KG1 (cell line): ENCODE data around the gene DARS1.
A peak's percentile ranks its signal among the peaks of the same experiment; 100 is the strongest.

Source experiments
- DNase-seq: peaks from one replicate; lab custom pipeline; 2025; lab: John Stamatoyannopoulos, UW

DARS1 gene

GRCh38 chr2:136015699-136016098, 30.3 kb upstream of the DARS1 start:
- no peak for DNase-seq

- DNase-seq = no peak
Measured at GRCh38 chr2:136014411-136014810, 29.0 kb upstream of the DARS1 start.

- DNase-seq = no peak
Measured at GRCh38 chr2:136013955-136014354, 28.5 kb upstream of the DARS1 start.

GRCh38 chr2:136013136-136013685, 27.8 kb upstream of the DARS1 start:
- no peak for DNase-seq

GRCh38 chr2:136012315-136012714, 26.9 kb upstream of the DARS1 start:
- DNase-seq = no peak

GRCh38 chr2:136010126-136010525, 24.7 kb upstream of the DARS1 start:
- DNase-seq = no peak

- peak; percentile 59 for DNase-seq
Measured at GRCh38 chr2:136008205-136008865, 22.9 kb upstream of the DARS1 start.

- no peak for DNase-seq
Measured at GRCh38 chr2:136006658-136007057, 21.2 kb upstream of the DARS1 start.

- DNase-seq = peak; percentile 19
Measured at GRCh38 chr2:136005462-136006196, 20.2 kb upstream of the DARS1 start.

GRCh38 chr2:136004965-136005364, 19.5 kb upstream of the DARS1 start:
- DNase-seq = no peak

GRCh38 chr2:136001131-136001530, 15.7 kb upstream of the DARS1 start:
- no peak for DNase-seq

- DNase-seq = no peak
Measured at GRCh38 chr2:136000502-136000901, 15.1 kb upstream of the DARS1 start.

GRCh38 chr2:135999899-136000298, 14.5 kb upstream of the DARS1 start:
- DNase-seq = no peak

- no peak for DNase-seq
Measured at GRCh38 chr2:135998879-135999278, 13.5 kb upstream of the DARS1 start.

- no peak for DNase-seq
Measured at GRCh38 chr2:135997380-135997779, 12.0 kb upstream of the DARS1 start.

GRCh38 chr2:135996304-135996703, 10.9 kb upstream of the DARS1 start:
- no peak for DNase-seq

- no peak for DNase-seq
Measured at GRCh38 chr2:135994281-135994680, 8.9 kb upstream of the DARS1 start.

- DNase-seq = no peak
Measured at GRCh38 chr2:135993421-135993820, 8.0 kb upstream of the DARS1 start.

- DNase-seq = no peak
Measured at GRCh38 chr2:135991861-135992260, 6.4 kb upstream of the DARS1 start.

GRCh38 chr2:135987441-135987840, 2.0 kb upstream of the DARS1 start:
- DNase-seq = no peak

- DNase-seq = no peak
Measured at GRCh38 chr2:135986507-135986906, 1.1 kb upstream of the DARS1 start.

GRCh38 chr2:135985826-135986393, 484 bp upstream of the DARS1 start:
- DNase-seq = peak; percentile 76
